GM12801 (cell line): ENCODE results near the gene TBC1D32.

ENCODE experiments used
- TF ChIP-seq, protein P1 (sequence below): IDR thresholded peaks from one replicate; pipeline ENCODE4 v1.5.1; 2011; ENCODE audit warnings: control low read depth; ENCODE audit not compliant: insufficient read length; ENCODE audit errors: extremely low read depth

TBC1D32 gene

GRCh38 chr6:121090492-121090891 is 243.8 kb downstream of the TBC1D32 start:
- TF ChIP-seq, protein P1, sequence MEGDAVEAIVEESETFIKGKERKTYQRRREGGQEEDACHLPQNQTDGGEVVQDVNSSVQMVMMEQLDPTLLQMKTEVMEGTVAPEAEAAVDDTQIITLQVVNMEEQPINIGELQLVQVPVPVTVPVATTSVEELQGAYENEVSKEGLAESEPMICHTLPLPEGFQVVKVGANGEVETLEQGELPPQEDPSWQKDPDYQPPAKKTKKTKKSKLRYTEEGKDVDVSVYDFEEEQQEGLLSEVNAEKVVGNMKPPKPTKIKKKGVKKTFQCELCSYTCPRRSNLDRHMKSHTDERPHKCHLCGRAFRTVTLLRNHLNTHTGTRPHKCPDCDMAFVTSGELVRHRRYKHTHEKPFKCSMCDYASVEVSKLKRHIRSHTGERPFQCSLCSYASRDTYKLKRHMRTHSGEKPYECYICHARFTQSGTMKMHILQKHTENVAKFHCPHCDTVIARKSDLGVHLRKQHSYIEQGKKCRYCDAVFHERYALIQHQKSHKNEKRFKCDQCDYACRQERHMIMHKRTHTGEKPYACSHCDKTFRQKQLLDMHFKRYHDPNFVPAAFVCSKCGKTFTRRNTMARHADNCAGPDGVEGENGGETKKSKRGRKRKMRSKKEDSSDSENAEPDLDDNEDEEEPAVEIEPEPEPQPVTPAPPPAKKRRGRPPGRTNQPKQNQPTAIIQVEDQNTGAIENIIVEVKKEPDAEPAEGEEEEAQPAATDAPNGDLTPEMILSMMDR, result no peak

- TF ChIP-seq, protein P1, result no peak
Observed at GRCh38 chr6:121086876-121087275, 247.4 kb downstream of the TBC1D32 start.

- TF ChIP-seq, protein P1, result no peak
Observed at GRCh38 chr6:121076119-121076518, 258.2 kb downstream of the TBC1D32 start.

GRCh38 chr6:121067381-121067780 is 266.9 kb downstream of the TBC1D32 start:
- TF ChIP-seq, protein P1, result no peak

GRCh38 chr6:121064345-121064744 is 269.9 kb downstream of the TBC1D32 start:
- TF ChIP-seq, protein P1, result no peak

- TF ChIP-seq, protein P1, result no peak
Observed at GRCh38 chr6:121055572-121056163, 278.6 kb downstream of the TBC1D32 start.

DNA sequence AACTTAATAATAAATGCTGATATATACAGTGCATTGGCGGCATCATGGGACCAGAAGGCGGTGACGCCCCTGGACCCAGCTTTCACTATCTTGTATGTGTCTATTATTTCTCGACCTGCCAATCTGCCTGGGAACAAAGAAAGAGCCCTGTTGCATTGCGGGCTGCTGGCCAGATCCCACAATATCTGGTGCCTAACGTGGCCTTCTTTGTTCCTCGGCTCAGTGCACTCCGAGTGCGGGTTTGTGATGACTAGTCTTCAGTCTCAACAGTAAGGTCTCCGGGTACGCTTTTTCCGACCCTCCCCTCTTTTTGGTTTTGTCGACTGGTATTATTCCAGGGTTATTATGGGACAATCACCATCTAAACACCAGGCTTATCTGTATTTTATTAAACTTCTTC is 291.5 kb downstream of the TBC1D32 start:
- TF ChIP-seq, protein P1, result no peak
